HepG2 (cell line): ENCODE data around the gene PDE2A. TPM values are rescaled to one million over a fixed set of nuclear protein-coding genes. Genes with fewer than 3 reads are reported as not detected.

Experiments
- ATAC-seq: fragments of 200-7000 bp; cut with Tn5 transposase; 3 replicates; pipeline ENCODE4 v1.9.1; 2020; ENCODE audit warnings: mild to moderate bottlenecking, moderate library complexity
- BruUV-seq: library from RNA; stranded (reverse); fragments of 400-500 nt; replicated peaks from 2 replicates; lab custom pipeline; 2021; lab: Mats Ljungman, UMichigan
- CTCF ChIA-PET: fragments of 300-600 bp; formaldehyde crosslinking; extraction: SDS; loops from one replicate; lab custom pipeline; 2021; ENCODE audit warnings: low total read pairs, inconsistent platforms, low intra/inter-chr PET ratio; lab: Yijun Ruan, JAX
- POLR2A ChIA-PET: fragments of 350-600 bp; sonication (Branson Sonifier 250); formaldehyde crosslinking; loops from one replicate; lab custom pipeline; 2020; ENCODE audit warnings: antibody characterized with exemption, inconsistent platforms; lab: Yijun Ruan, JAX
- DNase-seq: peaks from one replicate; pipeline ENCODE4 v3.0.0-alpha.2; 2015; ENCODE audit warnings: low spot score
- FAIRE-seq: peaks from 3 replicates; lab custom pipeline; 2011; peaks lifted over from hg19 to GRCh38; lab: Jason Lieb, UNC
- H2AFZ ChIP-seq: one replicate; pipeline ENCODE4 v1.6.1; 2011; ENCODE audit warnings: low read length, inconsistent platforms
- H3K27ac ChIP-seq: fragments of 300-600 bp; 3 replicates; pipeline ENCODE4 v1.8.0; 2011; ENCODE audit warnings: mixed run types, mild to moderate bottlenecking, mixed read lengths, low read length, inconsistent platforms; ENCODE audit not compliant: insufficient read depth; ENCODE audit errors: extremely low read length
- H3K27me3 ChIP-seq, 2 experiments: fragments of 200-600 bp in 1 of 2; 2 replicates in 1 of 2; 3 replicates in 1 of 2; pipeline versions ENCODE4 v1.6.0 to v1.8.0; 2011; ENCODE audit warnings: low read length in 2 of 2, mild to moderate bottlenecking in 2 of 2, moderate library complexity in 2 of 2, inconsistent platforms in 1 of 2; ENCODE audit not compliant: insufficient read depth in 2 of 2, control insufficient read depth in 1 of 2
- H3K36me3 ChIP-seq, 2 experiments: fragments of 200-600 bp in 1 of 2; replicated peaks in 1 of 2; 2 replicates in 1 of 2; 3 replicates in 1 of 2; pipeline versions ENCODE4 v1.5.1 to v1.8.0; 2011; ENCODE audit warnings: low read length in 2 of 2, inconsistent platforms in 1 of 2; ENCODE audit not compliant: insufficient read depth in 2 of 2, control insufficient read depth in 1 of 2
- H3K4me1 ChIP-seq: 2 replicates; pipeline ENCODE4 v1.5.1; 2012; ENCODE audit warnings: low read length, inconsistent platforms; ENCODE audit not compliant: insufficient read depth
- H3K4me2 ChIP-seq: 2 replicates; pipeline ENCODE4 v1.6.0; 2011; ENCODE audit warnings: low read depth, low read length, inconsistent platforms
- H3K4me3 ChIP-seq, 3 experiments: fragments of 200-600 bp in 1 of 3; sonication (generic), shearing (Covaris generic) in 1 of 3; replicated peaks in 1 of 3; 2 replicates each; pipeline ENCODE4 v1.5.1; 2011 to 2016; ENCODE audit warnings: low read length in 3 of 3, inconsistent platforms in 2 of 3, low read depth in 2 of 3, mild to moderate bottlenecking in 2 of 3, control low read depth in 1 of 3, mixed read lengths in 1 of 3; ENCODE audit not compliant: insufficient read depth in 1 of 3
- H3K79me2 ChIP-seq: one replicate; pipeline ENCODE4 v1.6.1; 2011; ENCODE audit warnings: low read length, inconsistent platforms; ENCODE audit not compliant: insufficient read depth
- H3K9ac ChIP-seq: 2 replicates; pipeline ENCODE4 v1.6.0; 2011; ENCODE audit warnings: mild to moderate bottlenecking, low read depth, low read length, inconsistent platforms; ENCODE audit not compliant: insufficient read depth
- H3K9me3 ChIP-seq: 2 replicates; pipeline ENCODE4 v1.5.1; 2012; ENCODE audit warnings: mild to moderate bottlenecking, low read length
- H4K20me1 ChIP-seq: 2 replicates; pipeline ENCODE4 v1.6.0; 2011; ENCODE audit warnings: inconsistent platforms, mild to moderate bottlenecking, low read length, moderate library complexity; ENCODE audit not compliant: insufficient read depth
- AKAP8 ChIP-seq: sonication (generic); formaldehyde crosslinking; IDR thresholded peaks from 2 replicates; pipeline ENCODE4 v1.5.1; 2020; ENCODE audit warnings: mild to moderate bottlenecking, missing genetic modification reagents
- FOXM1 ChIP-seq: sonication (generic); formaldehyde crosslinking; IDR thresholded peaks from 2 replicates; pipeline ENCODE4 v1.5.0; 2020; ENCODE audit warnings: missing genetic modification reagents
- HOXA5 ChIP-seq: sonication (generic); formaldehyde crosslinking; IDR thresholded peaks from 2 replicates; pipeline ENCODE4 v1.4.0; 2020; ENCODE audit warnings: missing genetic modification reagents
- MBD4 ChIP-seq: IDR thresholded peaks from 2 replicates; pipeline ENCODE4 v1.6.1; 2012; ENCODE audit warnings: low read length, inconsistent platforms, borderline replicate concordance
- NR2F2 ChIP-seq: IDR thresholded peaks from 2 replicates; pipeline ENCODE4 v1.6.1; 2012; ENCODE audit warnings: low read depth, inconsistent platforms, borderline replicate concordance
- RARG ChIP-seq: sonication (generic); formaldehyde crosslinking; IDR thresholded peaks from 2 replicates; pipeline ENCODE4 v1.4.0; 2020; ENCODE audit warnings: low read depth, mild to moderate bottlenecking, missing genetic modification reagents
- SPEN ChIP-seq: sonication (generic); formaldehyde crosslinking; IDR thresholded peaks from 2 replicates; pipeline ENCODE4 v1.5.1; 2020; ENCODE audit warnings: low read depth, mild to moderate bottlenecking, missing genetic modification reagents
- SRSF1 ChIP-seq: fragments of 200-400 bp; formaldehyde crosslinking; optimal IDR thresholded peaks from 2 replicates; pipeline ENCODE3; 2017; ENCODE audit warnings: mild to moderate bottlenecking, low read depth, low read length, moderate library complexity
- ZNF83 ChIP-seq: sonication (generic); formaldehyde crosslinking; IDR thresholded peaks from 2 replicates; pipeline ENCODE4 v1.4.0; 2020; ENCODE audit warnings: missing genetic modification reagents, mild to moderate bottlenecking, borderline replicate concordance
- WGBS: methylation state at CpG from one replicate; pipeline ENCODE4 v1.1.6; 2017; ENCODE audit warnings: low lambda C conversion rate; 5-methylcytosine and 5-hydroxymethylcytosine counted together
- in situ Hi-C: cut with HindIII; loops from 2 replicates; pipeline ENCODE4 v1.10.0; 2017; ENCODE audit warnings: low pct_unique_long_range_greater_than_20kb; ENCODE audit not compliant: extremely low pct_ligation_motif_present
- intact Hi-C: fragments of 100-400 bp; cut with micrococcal nuclease; formaldehyde crosslinking; loops from one replicate; pipeline ENCODE4 v1.10.0; 2022; ENCODE audit not compliant: unreplicated experiment
- polyA plus RNA-seq, 8 experiments: library from polyadenylated mRNA; depleted of rRNA in 3 of 8; stranded (reverse) in 7 of 8; unstranded in 1 of 8; fragments of >200 nt; fragmentation: Illumina TruSeq in 4 of 8; extraction: Trizol in 4 of 8; gene quantifications; 2 replicates each; pipeline versions ENCODE4 v1.2.1 to v1.2.3, GENCODE V29; 2011 to 2016; ENCODE audit warnings: low read depth in 4 of 8, missing spikeins in 1 of 8, mixed read lengths in 1 of 8; ENCODE audit not compliant: insufficient read depth in 1 of 8
- total RNA-seq, 5 experiments: library from RNA; depleted of rRNA; stranded (reverse); fragments of >200 nt; fragmentation: Illumina TruSeq; extraction: Trizol; gene quantifications; 2 replicates each; pipeline ENCODE4 v1.2.3, GENCODE V29; 2016; ENCODE audit warnings: low read depth in 1 of 5
- TF ChIP-seq, protein P1 (sequence below): sonication (generic); formaldehyde crosslinking; IDR thresholded peaks from 2 replicates; pipeline ENCODE4 v1.4.0; 2020; ENCODE audit warnings: mild to moderate bottlenecking, missing genetic modification reagents
- TF ChIP-seq, protein P2 (sequence below): sonication (generic); formaldehyde crosslinking; IDR thresholded peaks from 2 replicates; pipeline ENCODE4 v1.8.1; 2023; ENCODE audit warnings: missing genetic modification reagents, mild to moderate bottlenecking, borderline replicate concordance

The PDE2A gene
- total and polyA plus RNA-seq, 2 of the 13 experiments (the other 11 are each of a cell fraction or from before 2014, with no cell fraction given): 3.1 TPM; not detected in 1

DNA sequence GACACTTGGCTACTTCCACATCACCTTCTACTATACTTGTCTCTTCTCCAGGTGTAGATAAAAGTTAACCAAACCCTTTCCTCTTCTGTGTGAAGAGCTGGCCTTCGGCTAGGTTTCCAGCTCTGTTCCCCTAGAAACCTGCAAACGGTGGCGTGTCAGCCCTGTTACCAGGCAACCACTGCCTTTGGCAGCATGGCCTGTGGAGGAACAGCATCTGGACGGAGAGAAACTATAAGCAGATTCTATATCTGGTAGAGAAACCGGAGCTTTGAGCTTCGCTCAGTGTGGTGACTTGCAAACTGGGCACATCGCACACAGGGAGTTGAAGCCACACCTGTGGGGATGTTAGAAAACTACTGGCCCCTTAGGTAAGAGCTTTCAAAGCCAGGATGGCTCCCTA, 42.1 kb upstream of the PDE2A start:
- H3K9ac ChIP-seq: no peak overlapping the region
- CTCF ChIA-PET: no interaction called here
- WGBS: 97% methylated on average over 7 of the region's 7 CpGs
- no peak overlapping the region for H2AFZ ChIP-seq
- no peaks in the 10 kb centered on the region for H3K4me1 ChIP-seq
- H3K27me3 ChIP-seq: no peaks in the 10 kb centered on the region
- ATAC-seq (no peak), FAIRE-seq (no peak), DNase-seq (no peak)
- no peak overlapping the region for H3K4me2 ChIP-seq
- H3K27ac ChIP-seq: no peak overlapping the region
- H3K4me3 ChIP-seq: no peak overlapping the region
- no TSS peak for BruUV-seq
- in situ Hi-C loops: no loop called here
- intact Hi-C loops: no loop called here
- POLR2A ChIA-PET: interaction anchor here (0.7 kb wide), 1 partner anchor 30 kb away, joined by 3 read pairs; no protein-coding TSS in a partner anchor
- no peaks in the 10 kb centered on the region for H3K9me3 ChIP-seq
- peaks cover 15% of the 10 kb centered on the region for H3K79me2 ChIP-seq
- peaks cover 45 to 88% of the 10 kb centered on the region in 2 experiments for H3K36me3 ChIP-seq
- H4K20me1 ChIP-seq: no peaks in the 10 kb centered on the region
- TF ChIP-seq MBD4: no peak

GRCh38 chr11:72712841-72713240, 38.6 kb upstream of the PDE2A start:
- in situ Hi-C loops (no loop called here), intact Hi-C loops (no loop called here)
- no peak overlapping the region for H3K4me2 ChIP-seq
- no peak for FAIRE-seq
- H4K20me1 ChIP-seq: no peaks in the 10 kb centered on the region
- ATAC-seq: no peak
- no peak overlapping the region for H3K27ac ChIP-seq
- peaks cover 50 to 84% of the 10 kb centered on the region in 2 experiments for H3K36me3 ChIP-seq
- H3K4me3 ChIP-seq: no peak overlapping the region
- ChIA-PET CTCF (no interaction called here), POLR2A (no interaction called here)
- no peaks in the 10 kb centered on the region for H3K4me1 ChIP-seq
- WGBS: 93% methylated on average over 5 of the region's 10 CpGs
- no peaks in the 10 kb centered on the region for H3K79me2 ChIP-seq
- no peaks in the 10 kb centered on the region for H3K9me3 ChIP-seq
- no peak overlapping the region for H2AFZ ChIP-seq
- H3K27me3 ChIP-seq: no peaks in the 10 kb centered on the region
- H3K9ac ChIP-seq: no peak overlapping the region
- no TSS peak for BruUV-seq
- DNase-seq: no peak
- TF ChIP-seq RARG (CRISPR knock-in tag) (no peak), NR2F2 (no peak), SPEN (CRISPR knock-in tag) (no peak), HOXA5 (CRISPR knock-in tag) (no peak), AKAP8 (CRISPR knock-in tag) (no peak), SRSF1 (no peak), FOXM1 (CRISPR knock-in tag) (no peak), ZNF83 (CRISPR knock-in tag) (no peak)
- TF ChIP-seq, protein P1, sequence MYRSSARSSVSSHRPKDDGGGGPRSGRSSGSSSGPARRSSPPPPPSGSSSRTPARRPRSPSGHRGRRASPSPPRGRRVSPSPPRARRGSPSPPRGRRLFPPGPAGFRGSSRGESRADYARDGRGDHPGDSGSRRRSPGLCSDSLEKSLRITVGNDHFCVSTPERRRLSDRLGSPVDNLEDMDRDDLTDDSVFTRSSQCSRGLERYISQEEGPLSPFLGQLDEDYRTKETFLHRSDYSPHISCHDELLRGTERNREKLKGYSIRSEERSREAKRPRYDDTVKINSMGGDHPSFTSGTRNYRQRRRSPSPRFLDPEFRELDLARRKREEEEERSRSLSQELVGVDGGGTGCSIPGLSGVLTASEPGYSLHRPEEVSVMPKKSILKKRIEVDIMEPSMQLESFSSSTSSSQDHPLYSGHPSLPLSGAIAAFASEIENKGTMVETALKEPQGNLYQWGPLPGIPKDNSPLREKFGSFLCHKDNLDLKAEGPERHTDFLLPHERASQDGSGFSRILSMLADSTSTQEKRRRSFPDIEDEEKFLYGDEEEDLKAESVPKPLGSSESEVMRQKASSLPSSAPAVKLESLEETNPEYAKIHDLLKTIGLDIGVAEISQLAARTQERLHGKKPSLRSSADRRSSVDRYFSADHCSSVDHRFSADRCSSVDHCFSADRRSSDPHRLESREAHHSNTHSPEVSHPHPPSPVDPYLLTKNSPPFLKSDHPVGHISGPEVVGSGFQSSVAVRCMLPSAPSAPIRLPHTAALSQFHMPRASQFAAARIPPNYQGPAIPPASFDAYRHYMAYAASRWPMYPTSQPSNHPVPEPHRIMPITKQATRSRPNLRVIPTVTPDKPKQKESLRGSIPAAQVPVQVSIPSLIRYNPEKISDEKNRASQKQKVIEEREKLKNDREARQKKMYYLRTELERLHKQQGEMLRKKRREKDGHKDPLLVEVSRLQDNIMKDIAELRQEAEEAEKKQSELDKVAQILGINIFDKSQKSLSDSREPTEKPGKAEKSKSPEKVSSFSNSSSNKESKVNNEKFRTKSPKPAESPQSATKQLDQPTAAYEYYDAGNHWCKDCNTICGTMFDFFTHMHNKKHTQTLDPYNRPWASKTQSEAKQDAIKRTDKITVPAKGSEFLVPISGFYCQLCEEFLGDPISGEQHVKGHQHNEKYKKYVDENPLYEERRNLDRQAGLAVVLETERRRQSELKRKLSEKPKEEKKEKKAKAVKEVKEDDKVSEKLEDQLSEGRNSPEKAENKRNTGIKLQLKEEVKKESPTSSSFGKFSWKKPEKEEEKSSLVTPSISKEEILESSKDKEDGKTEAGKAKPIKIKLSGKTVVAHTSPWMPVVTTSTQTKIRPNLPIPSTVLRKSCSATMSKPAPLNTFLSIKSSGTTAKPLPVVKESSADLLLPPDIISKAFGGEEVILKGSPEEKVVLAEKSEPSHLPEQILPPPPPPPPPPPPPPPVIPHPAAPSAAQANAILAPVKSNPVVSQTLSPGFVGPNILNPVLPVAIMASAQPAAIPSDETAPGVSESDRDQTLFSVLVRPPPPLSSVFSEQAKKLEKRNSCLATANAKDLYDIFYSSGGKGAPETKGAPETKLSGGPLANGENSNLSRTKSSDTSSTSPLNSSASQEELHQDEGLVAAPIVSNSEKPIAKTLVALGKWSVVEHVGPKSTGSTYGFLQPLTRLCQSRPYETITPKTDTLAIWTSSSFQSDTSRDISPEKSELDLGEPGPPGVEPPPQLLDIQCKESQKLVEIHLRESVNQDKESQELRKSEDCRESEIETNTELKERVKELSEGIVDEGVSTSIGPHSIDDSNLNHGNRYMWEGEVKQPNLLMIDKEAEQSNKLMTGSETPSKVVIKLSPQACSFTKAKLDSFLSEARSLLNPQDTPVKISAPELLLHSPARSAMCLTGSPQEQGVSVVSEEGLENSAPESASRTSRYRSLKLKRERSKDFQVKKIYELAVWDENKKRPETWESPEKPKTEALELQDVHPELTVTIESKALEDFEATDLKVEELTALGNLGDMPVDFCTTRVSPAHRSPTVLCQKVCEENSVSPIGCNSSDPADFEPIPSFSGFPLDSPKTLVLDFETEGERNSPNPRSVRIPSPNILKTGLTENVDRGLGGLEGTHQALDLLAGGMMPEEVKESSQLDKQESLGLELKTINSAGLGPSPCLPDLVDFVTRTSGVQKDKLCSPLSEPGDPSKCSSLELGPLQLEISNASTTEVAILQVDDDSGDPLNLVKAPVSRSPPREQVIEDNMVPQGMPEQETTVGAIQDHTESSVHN (CRISPR knock-in tag): no peak
- TF ChIP-seq, protein P2, sequence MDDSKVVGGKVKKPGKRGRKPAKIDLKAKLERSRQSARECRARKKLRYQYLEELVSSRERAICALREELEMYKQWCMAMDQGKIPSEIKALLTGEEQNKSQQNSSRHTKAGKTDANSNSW (CRISPR knock-in tag): no peak
